Neural cell (in vitro differentiated cells): Measurements from ENCODE around the gene CCN2. TPM values are rescaled to one million over a fixed set of nuclear protein-coding genes. Genes with fewer than 3 reads are reported as not detected.

ENCODE experiments used
- H2AFZ ChIP-seq: fragments of 200-600, 300-800 bp; sonication (generic), shearing (Covaris generic); 2 replicates; pipeline ENCODE4 v1.6.0; 2014; ENCODE audit warnings: low read depth, mild to moderate bottlenecking, antibody characterized with exemption, low read length, moderate library complexity
- H3F3A ChIP-seq: fragments of 200-600 bp; shearing (Covaris generic); 2 replicates; pipeline ENCODE4 v1.6.1; 2016; ENCODE audit warnings: mild to moderate bottlenecking, moderate library complexity, mixed read lengths, antibody characterized with exemption, low read length; ENCODE audit not compliant: insufficient read depth, poor library complexity, severe bottlenecking
- H3K27ac ChIP-seq: fragments of 200-600, 300-800 bp; sonication (generic), shearing (Covaris generic); 2 replicates; pipeline ENCODE4 v1.5.1; 2014; ENCODE audit warnings: mild to moderate bottlenecking, low read length, moderate library complexity
- H3K27me3 ChIP-seq: fragments of 300-800, 200-600 bp; sonication (generic), shearing (Covaris generic); 2 replicates; pipeline ENCODE4 v1.6.0; 2014; ENCODE audit warnings: mild to moderate bottlenecking, low read depth, low read length, moderate library complexity; ENCODE audit not compliant: insufficient read depth
- H3K36me3 ChIP-seq: fragments of 300-800, 200-600 bp; sonication (generic), shearing (Covaris generic); 2 replicates; pipeline ENCODE4 v1.5.1; 2014; ENCODE audit warnings: mild to moderate bottlenecking, antibody characterized with exemption, low read length, moderate library complexity; ENCODE audit not compliant: insufficient read depth
- H3K4me2 ChIP-seq: fragments of 300-800, 200-600 bp; sonication (generic), shearing (Covaris generic); 2 replicates; pipeline ENCODE4 v1.6.0; 2014; ENCODE audit warnings: mild to moderate bottlenecking, low read length
- H3K4me3 ChIP-seq: fragments of 300-800, 200-600 bp; sonication (generic), shearing (Covaris generic); 2 replicates; pipeline ENCODE4 v1.5.1; 2014; ENCODE audit warnings: mild to moderate bottlenecking, low read length, moderate library complexity
- H3K79me2 ChIP-seq: fragments of 200-600 bp; shearing (Covaris generic); replicated peaks from 2 replicates; pipeline ENCODE4 v1.6.0; 2014; ENCODE audit warnings: mild to moderate bottlenecking, low read length, moderate library complexity; ENCODE audit not compliant: insufficient read depth
- H3K9ac ChIP-seq: fragments of 300-800, 200-600 bp; sonication (generic), shearing (Covaris generic); 2 replicates; pipeline ENCODE4 v1.6.1; 2016; ENCODE audit warnings: mild to moderate bottlenecking, low read length, mixed read lengths
- H3K9me2 ChIP-seq: fragments of 200-600 bp; shearing (Covaris generic); 2 replicates; pipeline ENCODE4 v1.6.1; 2016; ENCODE audit warnings: mild to moderate bottlenecking, low read length, mixed read lengths; ENCODE audit not compliant: insufficient read depth
- H3K9me3 ChIP-seq: fragments of 200-600, 300-800 bp; sonication (generic), shearing (Covaris generic); 2 replicates; pipeline ENCODE4 v1.6.1; 2016; ENCODE audit warnings: mild to moderate bottlenecking, mixed run types, low read length, moderate library complexity, mixed read lengths
- H4K20me1 ChIP-seq: fragments of 200-600 bp; shearing (Covaris generic); 2 replicates; pipeline ENCODE4 v1.6.1; 2016; ENCODE audit warnings: mild to moderate bottlenecking, mixed run types; ENCODE audit not compliant: insufficient read depth
- EP300 ChIP-seq: fragments of 450-650 bp; conservative IDR thresholded peaks from 2 replicates; pipeline ENCODE4 v1.6.1; 2014; ENCODE audit warnings: antibody characterized with exemption, mild to moderate bottlenecking, moderate library complexity; ENCODE audit not compliant: poor library complexity, severe bottlenecking
- EZH2 ChIP-seq: fragments of 200-600, 300-800 bp; shearing (Covaris generic), sonication (generic); IDR thresholded peaks from 2 replicates; pipeline ENCODE4 v1.6.1; 2014; ENCODE audit warnings: antibody characterized with exemption, low read length, borderline replicate concordance, mild to moderate bottlenecking; ENCODE audit not compliant: insufficient read depth, poor library complexity, severe bottlenecking
- MXI1 ChIP-seq: fragments of 450-650 bp; conservative IDR thresholded peaks from 2 replicates; pipeline ENCODE4 v1.6.1; 2014; ENCODE audit warnings: antibody characterized with exemption, mild to moderate bottlenecking; ENCODE audit not compliant: poor library complexity, severe bottlenecking
- POLR2AphosphoS5 ChIP-seq: IDR thresholded peaks from 2 replicates; pipeline ENCODE4 v1.6.1; 2012
- RAD21 ChIP-seq: fragments of 450-650 bp; conservative IDR thresholded peaks from 2 replicates; pipeline ENCODE4 v1.6.1; 2014; ENCODE audit warnings: antibody characterized with exemption, mild to moderate bottlenecking, moderate library complexity
- SMC3 ChIP-seq: fragments of 450-650 bp; conservative IDR thresholded peaks from 2 replicates; pipeline ENCODE4 v1.6.1; 2014; ENCODE audit warnings: antibody characterized with exemption, mild to moderate bottlenecking, moderate library complexity; ENCODE audit not compliant: poor library complexity
- TAF1 ChIP-seq: IDR thresholded peaks from 2 replicates; pipeline ENCODE4 v1.6.1; 2012; ENCODE audit warnings: low read depth
- polyA plus RNA-seq: library from polyadenylated mRNA; depleted of rRNA; stranded (reverse); fragments of >200 nt; gene quantifications from 2 replicates; pipeline ENCODE4 v1.2.3, GENCODE V29; 2014
- TF ChIP-seq, protein P1 (sequence below): fragments of 450-650 bp; IDR thresholded peaks from 2 replicates; pipeline ENCODE4 v1.5.1; 2014; ENCODE audit warnings: antibody characterized with exemption, mild to moderate bottlenecking, moderate library complexity; ENCODE audit not compliant: poor library complexity, severe bottlenecking
- TF ChIP-seq, protein P2 (sequence below): IDR thresholded peaks from 2 replicates; pipeline ENCODE4 v1.6.1; 2012; ENCODE audit warnings: borderline replicate concordance

Gene CCN2
- polyA plus RNA-seq, 1 donor from 2014 or later, result 1.5 TPM

DNA sequence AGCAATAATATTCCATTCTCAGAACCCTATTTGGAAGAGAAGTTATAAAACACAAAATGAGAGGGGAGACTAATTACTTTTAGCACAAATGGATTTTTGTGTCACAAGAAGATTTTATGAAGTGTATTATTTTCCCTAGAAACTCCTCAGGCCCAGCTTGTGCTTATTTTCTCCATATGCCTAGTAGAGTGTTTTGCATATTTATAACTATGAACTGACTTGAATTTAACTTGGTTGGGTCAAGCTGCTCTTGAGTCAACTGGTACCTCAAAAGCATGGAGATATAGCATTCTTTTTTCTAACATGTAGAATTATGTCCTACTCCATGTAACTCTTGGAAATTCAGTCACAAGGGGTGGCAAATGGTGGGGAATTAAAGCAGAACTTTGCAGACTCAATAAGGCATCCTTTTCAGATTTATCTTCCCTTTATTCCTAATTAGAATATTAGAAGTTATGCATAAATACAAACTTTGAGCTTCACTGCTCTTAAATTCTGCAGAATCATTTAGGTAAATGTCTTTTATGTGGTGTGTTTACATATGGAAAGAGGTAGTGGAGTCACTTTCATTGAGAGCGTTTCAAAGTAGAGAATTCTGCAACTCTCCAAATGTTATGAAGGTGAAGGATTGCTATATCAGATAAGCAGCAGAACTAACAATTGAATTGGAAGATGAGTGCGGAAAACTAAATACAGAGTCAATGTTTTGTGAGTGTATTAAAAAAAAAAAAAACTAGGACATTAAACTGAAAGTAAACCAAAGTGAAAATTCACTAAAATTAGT, 19.1 kb upstream of the CCN2 start:
- no peak overlapping the region for H3K4me3 ChIP-seq
- H3F3A ChIP-seq, result no peaks in the 10 kb centered on the region
- no peaks in the 10 kb centered on the region for H3K27me3 ChIP-seq
- H3K27ac ChIP-seq, result no peak overlapping the region
- TF ChIP-seq EP300 (no peak), EZH2 (no peak), POLR2AphosphoS5 (no peak), SMC3 (no peak), MXI1 (no peak), TAF1 (no peak), RAD21 (no peak)
- TF ChIP-seq, protein P1, sequence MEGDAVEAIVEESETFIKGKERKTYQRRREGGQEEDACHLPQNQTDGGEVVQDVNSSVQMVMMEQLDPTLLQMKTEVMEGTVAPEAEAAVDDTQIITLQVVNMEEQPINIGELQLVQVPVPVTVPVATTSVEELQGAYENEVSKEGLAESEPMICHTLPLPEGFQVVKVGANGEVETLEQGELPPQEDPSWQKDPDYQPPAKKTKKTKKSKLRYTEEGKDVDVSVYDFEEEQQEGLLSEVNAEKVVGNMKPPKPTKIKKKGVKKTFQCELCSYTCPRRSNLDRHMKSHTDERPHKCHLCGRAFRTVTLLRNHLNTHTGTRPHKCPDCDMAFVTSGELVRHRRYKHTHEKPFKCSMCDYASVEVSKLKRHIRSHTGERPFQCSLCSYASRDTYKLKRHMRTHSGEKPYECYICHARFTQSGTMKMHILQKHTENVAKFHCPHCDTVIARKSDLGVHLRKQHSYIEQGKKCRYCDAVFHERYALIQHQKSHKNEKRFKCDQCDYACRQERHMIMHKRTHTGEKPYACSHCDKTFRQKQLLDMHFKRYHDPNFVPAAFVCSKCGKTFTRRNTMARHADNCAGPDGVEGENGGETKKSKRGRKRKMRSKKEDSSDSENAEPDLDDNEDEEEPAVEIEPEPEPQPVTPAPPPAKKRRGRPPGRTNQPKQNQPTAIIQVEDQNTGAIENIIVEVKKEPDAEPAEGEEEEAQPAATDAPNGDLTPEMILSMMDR, result no peak
- TF ChIP-seq, protein P2, sequence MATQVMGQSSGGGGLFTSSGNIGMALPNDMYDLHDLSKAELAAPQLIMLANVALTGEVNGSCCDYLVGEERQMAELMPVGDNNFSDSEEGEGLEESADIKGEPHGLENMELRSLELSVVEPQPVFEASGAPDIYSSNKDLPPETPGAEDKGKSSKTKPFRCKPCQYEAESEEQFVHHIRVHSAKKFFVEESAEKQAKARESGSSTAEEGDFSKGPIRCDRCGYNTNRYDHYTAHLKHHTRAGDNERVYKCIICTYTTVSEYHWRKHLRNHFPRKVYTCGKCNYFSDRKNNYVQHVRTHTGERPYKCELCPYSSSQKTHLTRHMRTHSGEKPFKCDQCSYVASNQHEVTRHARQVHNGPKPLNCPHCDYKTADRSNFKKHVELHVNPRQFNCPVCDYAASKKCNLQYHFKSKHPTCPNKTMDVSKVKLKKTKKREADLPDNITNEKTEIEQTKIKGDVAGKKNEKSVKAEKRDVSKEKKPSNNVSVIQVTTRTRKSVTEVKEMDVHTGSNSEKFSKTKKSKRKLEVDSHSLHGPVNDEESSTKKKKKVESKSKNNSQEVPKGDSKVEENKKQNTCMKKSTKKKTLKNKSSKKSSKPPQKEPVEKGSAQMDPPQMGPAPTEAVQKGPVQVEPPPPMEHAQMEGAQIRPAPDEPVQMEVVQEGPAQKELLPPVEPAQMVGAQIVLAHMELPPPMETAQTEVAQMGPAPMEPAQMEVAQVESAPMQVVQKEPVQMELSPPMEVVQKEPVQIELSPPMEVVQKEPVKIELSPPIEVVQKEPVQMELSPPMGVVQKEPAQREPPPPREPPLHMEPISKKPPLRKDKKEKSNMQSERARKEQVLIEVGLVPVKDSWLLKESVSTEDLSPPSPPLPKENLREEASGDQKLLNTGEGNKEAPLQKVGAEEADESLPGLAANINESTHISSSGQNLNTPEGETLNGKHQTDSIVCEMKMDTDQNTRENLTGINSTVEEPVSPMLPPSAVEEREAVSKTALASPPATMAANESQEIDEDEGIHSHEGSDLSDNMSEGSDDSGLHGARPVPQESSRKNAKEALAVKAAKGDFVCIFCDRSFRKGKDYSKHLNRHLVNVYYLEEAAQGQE, result no peak
- H3K4me2 ChIP-seq, result no peak overlapping the region
- H3K9ac ChIP-seq, result no peak overlapping the region
- H3K9me3 ChIP-seq, result no peaks in the 10 kb centered on the region
- H3K79me2 ChIP-seq, result no peaks in the 10 kb centered on the region
- no peaks in the 10 kb centered on the region for H3K36me3 ChIP-seq
- H3K9me2 ChIP-seq, result no peaks in the 10 kb centered on the region
- no peaks in the 10 kb centered on the region for H4K20me1 ChIP-seq
- H2AFZ ChIP-seq, result no peak overlapping the region

DNA sequence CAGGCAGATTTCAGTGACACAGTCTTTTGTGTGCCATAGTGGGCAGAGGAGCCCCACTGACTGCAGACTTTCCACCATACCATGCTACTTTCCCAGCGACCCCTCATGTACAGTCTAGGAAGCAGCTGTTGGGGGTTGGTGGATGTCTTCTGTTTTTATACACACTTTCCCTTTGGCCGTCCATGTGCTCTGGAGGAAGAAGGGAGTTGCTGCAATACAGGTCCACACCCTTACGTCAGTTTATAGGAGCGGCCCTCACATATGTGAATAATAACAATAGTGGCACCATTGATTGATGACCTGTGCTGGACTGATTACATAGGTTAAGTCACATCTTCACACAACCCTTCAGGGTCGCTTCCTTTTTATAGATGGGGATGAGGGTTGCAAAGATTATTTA, 17.5 kb upstream of the CCN2 start:
- H3K4me2 ChIP-seq, result no peak overlapping the region
- H3K4me3 ChIP-seq, result no peak overlapping the region
- no peaks in the 10 kb centered on the region for H3F3A ChIP-seq
- H3K79me2 ChIP-seq, result no peaks in the 10 kb centered on the region
- H2AFZ ChIP-seq, result no peak overlapping the region
- no peaks in the 10 kb centered on the region for H3K9me2 ChIP-seq
- no peaks in the 10 kb centered on the region for H3K9me3 ChIP-seq
- H3K9ac ChIP-seq, result no peak overlapping the region
- no peaks in the 10 kb centered on the region for H4K20me1 ChIP-seq
- H3K27me3 ChIP-seq, result no peaks in the 10 kb centered on the region
- no peak overlapping the region for H3K27ac ChIP-seq
- no peaks in the 10 kb centered on the region for H3K36me3 ChIP-seq
- TF ChIP-seq MXI1 (no peak), EP300 (no peak), EZH2 (no peak), RAD21 (no peak), TAF1 (no peak), POLR2AphosphoS5 (no peak), SMC3 (no peak)
- TF ChIP-seq, protein P1, result no peak
- TF ChIP-seq, protein P2, result no peak
